ENCODE data around the gene HPF1.

Gene HPF1

GRCh38 chr4:169758401-169758962, 738 bp upstream of the HPF1 start:
- Histone ChIP-seq H3K4me3 (ENCODE audit: low read depth in 1 of 2, low read length in 2 of 2) (peak overlapping the region in 1 of 2 experiments; percentile 94; a peak in 1 of 4 replicates), H2AFZ (ENCODE audit: low read depth, low read length) (peak overlapping the region; percentile 97), H3K4me1 (ENCODE audit: insufficient read depth, low read length) (peaks cover 43% of the 10 kb centered on the region), H3K9ac (ENCODE audit: low read depth, low read length) (no peak overlapping the region), H3K27ac (ENCODE audit: low read length) (no peak overlapping the region), H3K27me3 (ENCODE audit: insufficient read depth, low read length, poor library complexity) (no peaks in the 10 kb centered on the region), H3K4me2 (ENCODE audit: insufficient read depth, low read length) (peak overlapping the region; percentile 71; the same call in 1 of the 2 replicates), H4K20me1 (ENCODE audit: insufficient read depth, low read length) (no peaks in the 10 kb centered on the region), H3K36me3 (ENCODE audit: insufficient read depth, low read length) (peaks cover 3% of the 10 kb centered on the region), H3K9me3 (ENCODE audit: insufficient read depth, low read length, severe bottlenecking) (no peaks in the 10 kb centered on the region), H3K79me2 (ENCODE audit: insufficient read depth, low read length) (peaks cover 21% of the 10 kb centered on the region)
- no peak for DNase-seq
- TF ChIP-seq CTCF (IDR thresholded peaks at IDR 0.05; ENCODE audit: borderline replicate concordance, extremely low read depth, low read length, poor library complexity, severe bottlenecking) (no peak), EZH2 (IDR thresholded peaks at IDR 0.05; ENCODE audit: borderline replicate concordance, low read depth, low read length, severe bottlenecking) (no peak)
- no peak for ATAC-seq (ENCODE audit: insufficient read depth, low read depth)

- no peaks in the 10 kb centered on the region for H3K27me3 ChIP-seq (ENCODE audit: insufficient read depth, low read length, poor library complexity)
- peak overlapping the region; percentile 79 for H3K9ac ChIP-seq (ENCODE audit: low read depth, low read length)
- no peaks in the 10 kb centered on the region for H3K9me3 ChIP-seq (ENCODE audit: insufficient read depth, low read length, severe bottlenecking)
- peak overlapping the region; percentile 71 for H3K27ac ChIP-seq (ENCODE audit: low read length)
- H3K4me3 ChIP-seq (ENCODE audit: low read depth in 1 of 2, low read length in 2 of 2) = peak overlapping the region; percentile 71 to 94
- ATAC-seq (ENCODE audit: insufficient read depth, low read depth) (peak; percentile 6), DNase-seq (no peak)
- peaks cover 21% of the 10 kb centered on the region for H3K79me2 ChIP-seq (ENCODE audit: insufficient read depth, low read length)
- H2AFZ ChIP-seq (ENCODE audit: low read depth, low read length) = peak overlapping the region; percentile 97
- peaks cover 8% of the 10 kb centered on the region for H3K36me3 ChIP-seq (ENCODE audit: insufficient read depth, low read length)
- H3K4me1 ChIP-seq (ENCODE audit: insufficient read depth, low read length) = peaks cover 29% of the 10 kb centered on the region
- H3K4me2 ChIP-seq (ENCODE audit: insufficient read depth, low read length) = peak overlapping the region; percentile 71
- H4K20me1 ChIP-seq (ENCODE audit: insufficient read depth, low read length) = no peaks in the 10 kb centered on the region
- TF ChIP-seq EZH2 (IDR thresholded peaks at IDR 0.05; ENCODE audit: borderline replicate concordance, low read depth, low read length, severe bottlenecking) = no peak
Observed at GRCh38 chr4:169756971-169757574, 671 bp downstream of the HPF1 start.

- TF ChIP-seq EZH2 (IDR thresholded peaks at IDR 0.05; ENCODE audit: borderline replicate concordance, low read depth, low read length, severe bottlenecking) = no peak
- no peak for TF ChIP-seq CTCF (IDR thresholded peaks at IDR 0.05; ENCODE audit: borderline replicate concordance, extremely low read depth, low read length, poor library complexity, severe bottlenecking)
- no peak for DNase-seq
- H3K4me3 ChIP-seq (ENCODE audit: low read depth in 1 of 2, low read length in 2 of 2) = no peak overlapping the region
- no peaks in the 10 kb centered on the region for H3K9me3 ChIP-seq (ENCODE audit: insufficient read depth, low read length, severe bottlenecking)
- no peak overlapping the region for H3K27ac ChIP-seq (ENCODE audit: low read length)
- H3K27me3 ChIP-seq (ENCODE audit: insufficient read depth, low read length, poor library complexity) = no peaks in the 10 kb centered on the region
- no peaks in the 10 kb centered on the region; the same call in 1 of the 2 replicates for H3K79me2 ChIP-seq (ENCODE audit: insufficient read depth, low read length)
- H2AFZ ChIP-seq (ENCODE audit: low read depth, low read length) = no peak overlapping the region
- ATAC-seq (ENCODE audit: insufficient read depth, low read depth) = no peak
- H4K20me1 ChIP-seq (ENCODE audit: insufficient read depth, low read length) = no peaks in the 10 kb centered on the region
- H3K4me2 ChIP-seq (ENCODE audit: insufficient read depth, low read length) = no peak overlapping the region
- H3K4me1 ChIP-seq (ENCODE audit: insufficient read depth, low read length) = no peaks in the 10 kb centered on the region
- no peak overlapping the region for H3K9ac ChIP-seq (ENCODE audit: low read depth, low read length)
- H3K36me3 ChIP-seq (ENCODE audit: insufficient read depth, low read length) = peaks cover 34% of the 10 kb centered on the region
Observed at GRCh38 chr4:169745291-169745690, 12.5 kb downstream of the HPF1 start.

GRCh38 chr4:169744601-169745000, 13.1 kb downstream of the HPF1 start:
- DNase-seq (no peak), ATAC-seq (ENCODE audit: insufficient read depth, low read depth) (no peak)
- peaks cover 30% of the 10 kb centered on the region for H3K36me3 ChIP-seq (ENCODE audit: insufficient read depth, low read length)

More at GRCh38 chr4:169744601-169745000, 13.1 kb downstream of the HPF1 start:
- Histone ChIP-seq H4K20me1 (ENCODE audit: insufficient read depth, low read length) (no peaks in the 10 kb centered on the region), H3K9ac (ENCODE audit: low read depth, low read length) (no peak overlapping the region), H2AFZ (ENCODE audit: low read depth, low read length) (no peak overlapping the region), H3K27ac (ENCODE audit: low read length) (no peak overlapping the region), H3K4me2 (ENCODE audit: insufficient read depth, low read length) (no peak overlapping the region), H3K4me3 (ENCODE audit: low read depth in 1 of 2, low read length in 2 of 2) (no peak overlapping the region), H3K79me2 (ENCODE audit: insufficient read depth, low read length) (no peaks in the 10 kb centered on the region; the same call in 1 of the 2 replicates), H3K4me1 (ENCODE audit: insufficient read depth, low read length) (no peaks in the 10 kb centered on the region), H3K27me3 (ENCODE audit: insufficient read depth, low read length, poor library complexity) (no peaks in the 10 kb centered on the region), H3K9me3 (ENCODE audit: insufficient read depth, low read length, severe bottlenecking) (no peaks in the 10 kb centered on the region)
- TF ChIP-seq EZH2 (IDR thresholded peaks at IDR 0.05; ENCODE audit: borderline replicate concordance, low read depth, low read length, severe bottlenecking) (no peak), CTCF (IDR thresholded peaks at IDR 0.05; ENCODE audit: borderline replicate concordance, extremely low read depth, low read length, poor library complexity, severe bottlenecking) (no peak)
